Liver (tissue), 3 donors: ENCODE measurements around the gene WDR37.

Experiments used
- CTCF ChIP-seq: fragments of 150-350 bp; IDR thresholded peaks from 2 replicates; pipeline ENCODE4 v1.5.1; 2017; ENCODE audit warnings: improper control_type of control experiment, low read depth, low read length; ENCODE audit not compliant: missing input control
- EGR1 ChIP-seq, 2 donors: IDR thresholded peaks; 2 replicates each; pipeline ENCODE4 v1.6.1; 2016 to 2018; ENCODE audit warnings: antibody characterized with exemption in 2 of 2, low read depth in 2 of 2
- FOXA1 ChIP-seq: IDR thresholded peaks from 2 replicates; pipeline ENCODE4 v1.6.1; 2016; ENCODE audit warnings: antibody characterized with exemption
- GABPA ChIP-seq, 2 donors: IDR thresholded peaks in 1 of 2; conservative IDR thresholded peaks in 1 of 2; 2 replicates each; pipeline ENCODE4 v1.6.1; 2016; ENCODE audit warnings: antibody characterized with exemption in 2 of 2, mild to moderate bottlenecking in 1 of 2, moderate library complexity in 1 of 2
- HNF4G ChIP-seq: IDR thresholded peaks from 2 replicates; pipeline ENCODE4 v1.6.1; 2016; ENCODE audit warnings: antibody characterized with exemption
- MAX ChIP-seq: IDR thresholded peaks from 2 replicates; pipeline ENCODE4 v1.6.1; 2016; ENCODE audit warnings: antibody characterized with exemption
- REST ChIP-seq: IDR thresholded peaks from 2 replicates; pipeline ENCODE4 v1.6.1; 2016; ENCODE audit warnings: antibody characterized with exemption, mild to moderate bottlenecking
- RXRA ChIP-seq, 2 donors: IDR thresholded peaks; 2 replicates each; pipeline ENCODE4 v1.6.1; 2017 to 2018; ENCODE audit warnings: antibody characterized with exemption in 2 of 2, mild to moderate bottlenecking in 1 of 2
- TAF1 ChIP-seq: conservative IDR thresholded peaks from 2 replicates; pipeline ENCODE4 v1.6.1; 2016; ENCODE audit warnings: antibody characterized with exemption, mild to moderate bottlenecking
- donor health status: healthy.
- donor health status: healthy.

GRCh38 chr10:1114719-1115606, 58.8 kb downstream of the WDR37 start:
- TF ChIP-seq GABPA (IDR thresholded peaks at IDR 0.05 in 1 of 2, conservative IDR thresholded peaks at IDR 0.05 in 1 of 2) (no peak), CTCF (peak; percentile 10), EGR1 (IDR thresholded peaks at IDR 0.05; ENCODE audit: low read depth in 2 of 2) (no peak), MAX (no peak), FOXA1 (no peak), RXRA (IDR thresholded peaks at IDR 0.05) (no peak), TAF1 (no peak), REST (no peak), HNF4G (no peak)
